HepG2 (cell line): Measurements from ENCODE around the gene LDAH. TPM values are rescaled to one million over a fixed set of nuclear protein-coding genes. Genes with fewer than 3 reads are reported as not detected.

Source experiments
- ELF1 ChIP-seq: sonication (generic); formaldehyde crosslinking; IDR thresholded peaks from 2 replicates; pipeline ENCODE4 v1.4.0; 2020; ENCODE audit warnings: missing genetic modification reagents
- HNRNPL ChIP-seq: fragments of 200-400 bp; formaldehyde crosslinking; IDR thresholded peaks from 2 replicates; pipeline ENCODE4 v1.6.1; 2017; ENCODE audit warnings: mild to moderate bottlenecking, low read depth, low read length
- MIXL1 ChIP-seq: IDR thresholded peaks from 2 replicates; pipeline ENCODE4 v1.6.1; 2016
- PLSCR1 ChIP-seq: sonication (generic); formaldehyde crosslinking; IDR thresholded peaks from 2 replicates; pipeline ENCODE4 v1.5.0; 2020; ENCODE audit warnings: missing genetic modification reagents, mild to moderate bottlenecking, borderline replicate concordance
- PPARG ChIP-seq: conservative IDR thresholded peaks from 2 replicates; pipeline ENCODE4 v1.6.1; 2016; ENCODE audit warnings: missing biosample characterization, missing genetic modification reagents
- SMAD3 ChIP-seq: sonication (generic); formaldehyde crosslinking; IDR thresholded peaks from 2 replicates; pipeline ENCODE4 v1.4.0; 2020; ENCODE audit warnings: missing genetic modification reagents
- TEAD3 ChIP-seq: optimal IDR thresholded peaks from 2 replicates; pipeline ENCODE3; 2016; ENCODE audit warnings: borderline replicate concordance
- ZBTB46 ChIP-seq: sonication (generic); formaldehyde crosslinking; IDR thresholded peaks from 2 replicates; pipeline ENCODE4 v1.4.0; 2020; ENCODE audit warnings: mild to moderate bottlenecking, missing genetic modification reagents, borderline replicate concordance
- ZNF205 ChIP-seq: IDR thresholded peaks from 2 replicates; pipeline ENCODE4 v1.6.1; 2018; ENCODE audit warnings: missing biosample characterization, missing genetic modification reagents
- ZNF274 ChIP-seq: sonication (generic); formaldehyde crosslinking; IDR thresholded peaks from 2 replicates; pipeline ENCODE4 v1.5.1; 2020; ENCODE audit warnings: mild to moderate bottlenecking, missing genetic modification reagents
- ZNF569 ChIP-seq: sonication (generic); formaldehyde crosslinking; IDR thresholded peaks from 2 replicates; pipeline ENCODE4 v1.5.0; 2020; ENCODE audit warnings: mild to moderate bottlenecking, missing genetic modification reagents, moderate library complexity, borderline replicate concordance
- ZNF672 ChIP-seq: sonication (generic); formaldehyde crosslinking; IDR thresholded peaks from 2 replicates; pipeline ENCODE4 v1.8.1; 2022; ENCODE audit warnings: missing genetic modification reagents
- ZNF7 ChIP-seq: IDR thresholded peaks from 2 replicates; pipeline ENCODE4 v1.6.1; 2016; ENCODE audit warnings: missing biosample characterization, missing genetic modification reagents
- ZSCAN5A ChIP-seq: sonication (generic); formaldehyde crosslinking; IDR thresholded peaks from 2 replicates; pipeline ENCODE4 v1.8.0; 2022; ENCODE audit warnings: mild to moderate bottlenecking, missing genetic modification reagents, borderline replicate concordance
- polyA plus RNA-seq, 8 experiments: library from polyadenylated mRNA; depleted of rRNA in 3 of 8; stranded (reverse) in 7 of 8; unstranded in 1 of 8; fragments of >200 nt; fragmentation: Illumina TruSeq in 4 of 8; extraction: Trizol in 4 of 8; gene quantifications; 2 replicates each; pipeline versions ENCODE4 v1.2.1 to v1.2.3, GENCODE V29; 2011 to 2016; ENCODE audit warnings: low read depth in 4 of 8, missing spikeins in 1 of 8, mixed read lengths in 1 of 8; ENCODE audit not compliant: insufficient read depth in 1 of 8
- total RNA-seq, 5 experiments: library from RNA; depleted of rRNA; stranded (reverse); fragments of >200 nt; fragmentation: Illumina TruSeq; extraction: Trizol; gene quantifications; 2 replicates each; pipeline ENCODE4 v1.2.3, GENCODE V29; 2016; ENCODE audit warnings: low read depth in 1 of 5
- TF ChIP-seq, protein P1 (sequence below): sonication (generic); formaldehyde crosslinking; IDR thresholded peaks from 2 replicates; pipeline ENCODE4 v1.4.0; 2020; ENCODE audit warnings: low read depth, mild to moderate bottlenecking, missing genetic modification reagents
- TF ChIP-seq, protein P2 (sequence below): IDR thresholded peaks from 2 replicates; pipeline ENCODE4 v1.6.1; 2016; ENCODE audit warnings: missing compliant biosample characterization, missing genetic modification reagents, borderline replicate concordance
- TF ChIP-seq, protein P3 (sequence below): IDR thresholded peaks from 2 replicates; pipeline ENCODE4 v1.6.1; 2018; ENCODE audit warnings: missing genetic modification reagents
- TF ChIP-seq, protein P4 (sequence below): sonication (generic); formaldehyde crosslinking; IDR thresholded peaks from 2 replicates; pipeline ENCODE4 v1.4.0; 2020; ENCODE audit warnings: missing genetic modification reagents

LDAH gene
- total and polyA plus RNA-seq, 2 of the 13 experiments (the other 11 are each of a cell fraction or from before 2014, with no cell fraction given) = 28.8 to 46.2 TPM

- TF ChIP-seq ZBTB46 (CRISPR knock-in tag) (no peak), MIXL1 (peak; percentile 76; the same call in 1 of the 2 replicates), HNRNPL (peak; percentile 74; the same call in 1 of the 2 replicates), ZNF205 (peak; percentile 92), ZNF7 (CRISPR knock-in tag) (peak; percentile 95), ZNF672 (no peak), ZSCAN5A (CRISPR knock-in tag) (no peak; the same call in 1 of the 2 replicates), SMAD3 (peak; percentile 88), ZNF274 (CRISPR knock-in tag) (peak; percentile 63), ELF1 (CRISPR knock-in tag) (peak; percentile 100), ZNF569 (CRISPR knock-in tag) (peak; percentile 71; the same call in 1 of the 2 replicates), PLSCR1 (CRISPR knock-in tag) (no peak), TEAD3 (peak; percentile 91), PPARG (CRISPR knock-in tag) (peak; percentile 68; the same call in 1 of the 2 replicates)
- TF ChIP-seq, protein P1, sequence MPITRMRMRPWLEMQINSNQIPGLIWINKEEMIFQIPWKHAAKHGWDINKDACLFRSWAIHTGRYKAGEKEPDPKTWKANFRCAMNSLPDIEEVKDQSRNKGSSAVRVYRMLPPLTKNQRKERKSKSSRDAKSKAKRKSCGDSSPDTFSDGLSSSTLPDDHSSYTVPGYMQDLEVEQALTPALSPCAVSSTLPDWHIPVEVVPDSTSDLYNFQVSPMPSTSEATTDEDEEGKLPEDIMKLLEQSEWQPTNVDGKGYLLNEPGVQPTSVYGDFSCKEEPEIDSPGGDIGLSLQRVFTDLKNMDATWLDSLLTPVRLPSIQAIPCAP (CRISPR knock-in tag) = no peak; the same call in 1 of the 2 replicates
- TF ChIP-seq, protein P2, sequence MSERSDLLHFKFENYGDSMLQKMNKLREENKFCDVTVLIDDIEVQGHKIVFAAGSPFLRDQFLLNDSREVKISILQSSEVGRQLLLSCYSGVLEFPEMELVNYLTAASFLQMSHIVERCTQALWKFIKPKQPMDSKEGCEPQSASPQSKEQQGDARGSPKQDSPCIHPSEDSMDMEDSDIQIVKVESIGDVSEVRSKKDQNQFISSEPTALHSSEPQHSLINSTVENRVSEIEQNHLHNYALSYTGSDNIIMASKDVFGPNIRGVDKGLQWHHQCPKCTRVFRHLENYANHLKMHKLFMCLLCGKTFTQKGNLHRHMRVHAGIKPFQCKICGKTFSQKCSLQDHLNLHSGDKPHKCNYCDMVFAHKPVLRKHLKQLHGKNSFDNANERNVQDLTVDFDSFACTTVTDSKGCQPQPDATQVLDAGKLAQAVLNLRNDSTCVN (CRISPR knock-in tag) = peak; percentile 83; the same call in 1 of the 2 replicates
- TF ChIP-seq, protein P3, sequence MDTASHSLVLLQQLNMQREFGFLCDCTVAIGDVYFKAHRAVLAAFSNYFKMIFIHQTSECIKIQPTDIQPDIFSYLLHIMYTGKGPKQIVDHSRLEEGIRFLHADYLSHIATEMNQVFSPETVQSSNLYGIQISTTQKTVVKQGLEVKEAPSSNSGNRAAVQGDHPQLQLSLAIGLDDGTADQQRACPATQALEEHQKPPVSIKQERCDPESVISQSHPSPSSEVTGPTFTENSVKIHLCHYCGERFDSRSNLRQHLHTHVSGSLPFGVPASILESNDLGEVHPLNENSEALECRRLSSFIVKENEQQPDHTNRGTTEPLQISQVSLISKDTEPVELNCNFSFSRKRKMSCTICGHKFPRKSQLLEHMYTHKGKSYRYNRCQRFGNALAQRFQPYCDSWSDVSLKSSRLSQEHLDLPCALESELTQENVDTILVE (CRISPR knock-in tag) = peak; percentile 80; the same call in 1 of the 2 replicates
- TF ChIP-seq, protein P4, sequence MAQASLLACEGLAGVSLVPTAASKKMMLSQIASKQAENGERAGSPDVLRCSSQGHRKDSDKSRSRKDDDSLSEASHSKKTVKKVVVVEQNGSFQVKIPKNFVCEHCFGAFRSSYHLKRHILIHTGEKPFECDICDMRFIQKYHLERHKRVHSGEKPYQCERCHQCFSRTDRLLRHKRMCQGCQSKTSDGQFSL (CRISPR knock-in tag) = peak; percentile 94
Observed at GRCh38 chr2:20822535-20823490, at the start of gene LDAH (continued).
